Panc1 (cell line): Measurements from ENCODE around the gene ARHGAP4. TPM values are rescaled to one million over a fixed set of nuclear protein-coding genes. Genes with fewer than 3 reads are reported as not detected.

Source experiments
- ATAC-seq: fragments of 200-7000 bp; cut with Tn5 transposase; 2 replicates; pipeline ENCODE4 v1.9.1; 2020; ENCODE audit warnings: mild to moderate bottlenecking, moderate library complexity
- BruUV-seq: library from RNA; stranded (reverse); fragments of 400-500 nt; replicated peaks from 2 replicates; lab custom pipeline; 2021; lab: Mats Ljungman, UMichigan
- CTCF ChIA-PET: fragments of 300-600 bp; sonication (Branson Sonifier 250); formaldehyde crosslinking; loops from one replicate; lab custom pipeline; 2022; ENCODE audit warnings: antibody characterized with exemption; lab: Charles Lee
- POLR2A ChIA-PET: fragments of 300-600 bp; sonication (Branson Sonifier 250); formaldehyde crosslinking; loops from one replicate; lab custom pipeline; 2022; ENCODE audit warnings: antibody characterized with exemption; lab: Charles Lee
- DNase-seq: peaks from one replicate; pipeline ENCODE4 v3.0.0-alpha.2; 2010; ENCODE audit warnings: low read depth, low spot score
- H3K27ac ChIP-seq: 2 replicates; pipeline ENCODE4 v1.5.1; 2011; ENCODE audit warnings: mild to moderate bottlenecking, low read length, inconsistent platforms
- H3K27me3 ChIP-seq: fragments of 200-500 bp; sonication (Bioruptor generic); 2 replicates; pipeline ENCODE4 v1.6.0; 2014; ENCODE audit warnings: low read length, inconsistent platforms; ENCODE audit not compliant: control insufficient read depth, insufficient read depth
- H3K36me3 ChIP-seq: fragments of 200-500 bp; sonication (Bioruptor generic); 2 replicates; pipeline ENCODE4 v1.5.1; 2014; ENCODE audit warnings: inconsistent platforms, mild to moderate bottlenecking, low read length, moderate library complexity; ENCODE audit not compliant: control insufficient read depth, insufficient read depth
- H3K4me1 ChIP-seq: 2 replicates; pipeline ENCODE4 v1.5.1; 2011; ENCODE audit warnings: inconsistent platforms, mild to moderate bottlenecking, low read length, moderate library complexity; ENCODE audit not compliant: control insufficient read depth, insufficient read depth
- H3K4me3 ChIP-seq, 2 experiments: 2 replicates each; pipeline ENCODE4 v1.5.1; 2011 to 2012; ENCODE audit warnings: low read depth in 2 of 2, low read length in 2 of 2, mild to moderate bottlenecking in 2 of 2, inconsistent platforms in 1 of 2, moderate library complexity in 1 of 2
- H3K9me3 ChIP-seq: fragments of 200-500 bp; sonication (Bioruptor generic); 2 replicates; pipeline ENCODE4 v1.5.1; 2014; ENCODE audit warnings: low read depth, mild to moderate bottlenecking, inconsistent platforms, low read length, moderate library complexity; ENCODE audit not compliant: control insufficient read depth, insufficient read depth
- CTCF ChIP-seq: fragments of 450-650 bp; IDR thresholded peaks from 2 replicates; pipeline ENCODE4 v1.5.1; 2017; ENCODE audit warnings: mild to moderate bottlenecking
- POLR2AphosphoS5 ChIP-seq: IDR thresholded peaks from 2 replicates; pipeline ENCODE4 v1.6.1; 2012; ENCODE audit warnings: mild to moderate bottlenecking, low read depth, low read length, moderate library complexity
- REST ChIP-seq, 2 experiments: IDR thresholded peaks; 2 replicates each; pipeline ENCODE4 v1.6.1; 2011 to 2012; ENCODE audit warnings: low read depth in 2 of 2, control low read depth in 1 of 2, low read length in 1 of 2, mild to moderate bottlenecking in 1 of 2, moderate library complexity in 1 of 2; ENCODE audit not compliant: insufficient read depth in 1 of 2
- SIN3A ChIP-seq: IDR thresholded peaks from 2 replicates; pipeline ENCODE4 v1.6.1; 2012; ENCODE audit warnings: low read depth, mild to moderate bottlenecking, low read length, moderate library complexity, borderline replicate concordance; ENCODE audit not compliant: insufficient read depth
- TCF7L2 ChIP-seq: IDR thresholded peaks from 2 replicates; pipeline ENCODE4 v1.6.1; 2011; ENCODE audit warnings: mild to moderate bottlenecking, low read depth, low read length, inconsistent platforms
- in situ Hi-C: cut with HindIII; loops from 2 replicates; pipeline ENCODE4 v1.10.0; 2016; ENCODE audit warnings: low sequenced_read_pairs, low pct_unique_long_range_greater_than_20kb
- intact Hi-C: fragments of 100-400 bp; cut with micrococcal nuclease; formaldehyde crosslinking; loops from one replicate; pipeline ENCODE4 v1.10.0; 2022; ENCODE audit not compliant: unreplicated experiment
- total RNA-seq: library from RNA; stranded (reverse); gene quantifications from one replicate; pipeline ENCODE4 v1.2.1, GENCODE V29; 2021; ENCODE audit not compliant: unreplicated experiment

ARHGAP4 gene
- total RNA-seq, 1 experiment from 2014 or later, result 225 TPM

DNA sequence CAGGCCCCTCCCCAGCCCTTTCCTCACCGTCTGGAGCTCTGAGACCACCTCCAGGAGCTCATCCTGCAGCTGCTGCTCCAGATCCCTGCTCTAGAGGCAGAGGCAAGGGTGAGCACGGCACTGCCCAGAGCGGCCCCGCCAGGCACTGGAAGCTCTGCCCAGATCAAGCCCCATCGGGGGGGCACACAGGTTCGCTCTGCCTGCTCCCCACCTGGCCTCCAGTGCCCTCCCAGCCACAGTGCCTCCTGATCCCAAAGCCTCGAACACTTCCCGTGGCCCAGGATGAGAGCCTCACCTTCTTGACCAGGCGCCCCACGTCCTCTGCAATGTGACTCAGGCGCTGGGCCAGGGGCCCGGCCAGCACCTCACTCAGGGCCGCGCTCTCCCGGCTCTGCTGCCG is 5.0 kb downstream of the ARHGAP4 start:
- Histone ChIP-seq H3K4me3 (no peak overlapping the region), H3K36me3 (no peaks in the 10 kb centered on the region), H3K27ac (no peak overlapping the region), H3K27me3 (no peaks in the 10 kb centered on the region), H3K9me3 (no peaks in the 10 kb centered on the region), H3K4me1 (peaks cover 27% of the 10 kb centered on the region)
- in situ Hi-C loops, result no loop called here
- intact Hi-C loops, result loop anchor here (10.0 kb wide), 1 partner anchor 156 kb away; the partner anchor contains the start of gene PLXNB3
- ChIA-PET POLR2A (no interaction called here), CTCF (interaction anchor here (1.3 to 1.7 kb wide), 2 partner anchors 14 to 26 kb away, joined by 3 to 4 read pairs; no protein-coding TSS in a partner anchor)
- ATAC-seq, result no peak
- no TSS peak for BruUV-seq
- DNase-seq, result no peak
- TF ChIP-seq TCF7L2, result no peak
- TF ChIP-seq SIN3A, result no peak
- TF ChIP-seq REST (IDR thresholded peaks at IDR 0.05; ENCODE audit: insufficient read depth in 1 of 2, low read depth in 2 of 2, low read length in 1 of 2), result no peak
- TF ChIP-seq CTCF, result no peak
- TF ChIP-seq POLR2AphosphoS5, result no peak

- Histone ChIP-seq H3K36me3 (no peaks in the 10 kb centered on the region), H3K27ac (no peak overlapping the region), H3K9me3 (no peaks in the 10 kb centered on the region), H3K4me1 (peaks cover 26% of the 10 kb centered on the region), H3K4me3 (no peak overlapping the region), H3K27me3 (no peaks in the 10 kb centered on the region)
- BruUV-seq, result no TSS peak
- in situ Hi-C loops, result no loop called here
- ATAC-seq (no peak), DNase-seq (no peak)
- no peak for TF ChIP-seq REST (IDR thresholded peaks at IDR 0.05; ENCODE audit: insufficient read depth in 1 of 2, low read depth in 2 of 2, low read length in 1 of 2)
- TF ChIP-seq TCF7L2, result no peak
- no peak for TF ChIP-seq POLR2AphosphoS5
- no peak for TF ChIP-seq SIN3A
- no peak for TF ChIP-seq CTCF
- ChIA-PET CTCF (interaction anchor here (1.3 to 1.7 kb wide), 2 partner anchors 13 to 27 kb away, joined by 3 to 4 read pairs; no protein-coding TSS in a partner anchor), POLR2A (no interaction called here)
- intact Hi-C loops, result loop anchor here (10.0 kb wide), 1 partner anchor 156 kb away; the partner anchor contains the start of gene PLXNB3
Observed at GRCh38 chrX:153920546-153920945, 5.5 kb downstream of the ARHGAP4 start.
